Endothelial cell (in vitro differentiated cells): Measurements from ENCODE around the gene PPIG. TPM values are rescaled to one million over a fixed set of nuclear protein-coding genes. Genes with fewer than 3 reads are reported as not detected.

ENCODE experiments used
- DNase-seq: peaks from one replicate; pipeline ENCODE4 v3.0.0; 2021; ENCODE audit warnings: low spot score
- H3K27ac Mint-ChIP-seq: one replicate; pipeline ENCODE4 v1.8.0; 2021; ENCODE audit warnings: mixed read lengths, inconsistent platforms; ENCODE audit not compliant: unreplicated experiment
- H3K27me3 Mint-ChIP-seq: one replicate; pipeline ENCODE4 v1.8.0; 2021; ENCODE audit warnings: mild to moderate bottlenecking, moderate library complexity, mixed read lengths, inconsistent platforms; ENCODE audit not compliant: unreplicated experiment
- H3K36me3 Mint-ChIP-seq: one replicate; pipeline ENCODE4 v1.8.0; 2021; ENCODE audit warnings: mild to moderate bottlenecking, low read depth, mixed read lengths, inconsistent platforms; ENCODE audit not compliant: unreplicated experiment
- H3K4me1 Mint-ChIP-seq: one replicate; pipeline ENCODE4 v1.8.0; 2021; ENCODE audit warnings: mild to moderate bottlenecking, mixed read lengths, inconsistent platforms; ENCODE audit not compliant: unreplicated experiment
- H3K4me3 Mint-ChIP-seq: one replicate; pipeline ENCODE4 v1.8.0; 2021; ENCODE audit warnings: mild to moderate bottlenecking, mixed read lengths, inconsistent platforms; ENCODE audit not compliant: unreplicated experiment
- H3K9me3 Mint-ChIP-seq: one replicate; pipeline ENCODE4 v1.8.0; 2021; ENCODE audit warnings: mixed read lengths, inconsistent platforms; ENCODE audit not compliant: unreplicated experiment
- CTCF ChIP-seq: fragments of 200-600 bp; sonication (generic); IDR thresholded peaks from one replicate; pipeline ENCODE4 v1.5.0; 2021; ENCODE audit warnings: antibody characterized with exemption; ENCODE audit not compliant: unreplicated experiment
- total RNA-seq: library from RNA; stranded (reverse); fragmentation: NEBNext Ultra II Directional; extraction: Animal tissue kit (Norgen Biotek cat#: 25700); gene quantifications from one replicate; pipeline ENCODE4 v1.2.1, GENCODE V29; 2021; ENCODE audit not compliant: unreplicated experiment

Gene PPIG
- total RNA-seq, 1 donor from 2014 or later: 50.8 TPM

GRCh38 chr2:169670215-169670651 lies 86.1 kb downstream of the PPIG start:
- no peak for TF ChIP-seq CTCF
- no peak overlapping the region for H3K27ac Mint-ChIP-seq
- no peak overlapping the region for H3K4me3 Mint-ChIP-seq
- H3K9me3 Mint-ChIP-seq: no peaks in the 10 kb centered on the region
- no peak for DNase-seq
- peaks cover 3% of the 10 kb centered on the region for H3K27me3 Mint-ChIP-seq
- H3K4me1 Mint-ChIP-seq: peaks cover 28% of the 10 kb centered on the region
- H3K36me3 Mint-ChIP-seq: no peaks in the 10 kb centered on the region

- peaks cover 21% of the 10 kb centered on the region for H3K4me1 Mint-ChIP-seq
- no peak for TF ChIP-seq CTCF
- no peak for DNase-seq
- H3K27ac Mint-ChIP-seq: no peak overlapping the region
- H3K36me3 Mint-ChIP-seq: no peaks in the 10 kb centered on the region
- no peak overlapping the region for H3K4me3 Mint-ChIP-seq
- no peaks in the 10 kb centered on the region for H3K9me3 Mint-ChIP-seq
- peaks cover 3% of the 10 kb centered on the region for H3K27me3 Mint-ChIP-seq
These were observed 86.8 kb downstream of the PPIG start for GRCh38 chr2:169670937-169671336.

GRCh38 chr2:169672406-169672805 lies 88.3 kb downstream of the PPIG start:
- no peaks in the 10 kb centered on the region for H3K9me3 Mint-ChIP-seq
- H3K4me1 Mint-ChIP-seq: peaks cover 18% of the 10 kb centered on the region
- H3K36me3 Mint-ChIP-seq: no peaks in the 10 kb centered on the region
- peaks cover 3% of the 10 kb centered on the region for H3K27me3 Mint-ChIP-seq
- peak overlapping the region; percentile 65 for H3K27ac Mint-ChIP-seq
- no peak overlapping the region for H3K4me3 Mint-ChIP-seq
- TF ChIP-seq CTCF: no peak
- peak; percentile 46 for DNase-seq

GRCh38 chr2:169673106-169673505 lies 89.0 kb downstream of the PPIG start:
- no peak for TF ChIP-seq CTCF
- H3K9me3 Mint-ChIP-seq: no peaks in the 10 kb centered on the region
- H3K4me1 Mint-ChIP-seq: peaks cover 18% of the 10 kb centered on the region
- no peaks in the 10 kb centered on the region for H3K36me3 Mint-ChIP-seq
- peak overlapping the region; percentile 65 for H3K27ac Mint-ChIP-seq
- H3K27me3 Mint-ChIP-seq: peaks cover 3% of the 10 kb centered on the region
- no peak overlapping the region for H3K4me3 Mint-ChIP-seq
- no peak for DNase-seq

GRCh38 chr2:169673921-169674320 lies 89.8 kb downstream of the PPIG start:
- H3K4me3 Mint-ChIP-seq: no peak overlapping the region
- H3K4me1 Mint-ChIP-seq: peaks cover 18% of the 10 kb centered on the region
- no peaks in the 10 kb centered on the region for H3K36me3 Mint-ChIP-seq
- H3K27me3 Mint-ChIP-seq: peaks cover 3% of the 10 kb centered on the region
- H3K27ac Mint-ChIP-seq: no peak overlapping the region
- DNase-seq: no peak
- H3K9me3 Mint-ChIP-seq: no peaks in the 10 kb centered on the region
- no peak for TF ChIP-seq CTCF
